ENCODE results near the gene SPARCL1.

SPARCL1 gene

GRCh38 chr4:87511500-87511899 is 17.7 kb downstream of the SPARCL1 start:
- no peak overlapping the region for H3K27ac ChIP-seq (replicated peaks)
- H3K4me3 ChIP-seq (replicated peaks; ENCODE audit: insufficient read depth, low read length), result no peak overlapping the region
- no peak for DNase-seq (ENCODE audit: low read depth in 1 of 2, low spot score in 1 of 2)
- peaks cover 3% of the 10 kb centered on the region for H3K27me3 ChIP-seq (ENCODE audit: insufficient read depth, poor library complexity, severe bottlenecking)
- TF ChIP-seq SPI1 (IDR thresholded peaks at IDR 0.05; ENCODE audit: borderline replicate concordance, low read depth) (peak; percentile 68; the same call in 1 of the 2 replicates), REST (IDR thresholded peaks at IDR 0.05; ENCODE audit: insufficient replicate concordance, low read depth) (no peak)

DNA sequence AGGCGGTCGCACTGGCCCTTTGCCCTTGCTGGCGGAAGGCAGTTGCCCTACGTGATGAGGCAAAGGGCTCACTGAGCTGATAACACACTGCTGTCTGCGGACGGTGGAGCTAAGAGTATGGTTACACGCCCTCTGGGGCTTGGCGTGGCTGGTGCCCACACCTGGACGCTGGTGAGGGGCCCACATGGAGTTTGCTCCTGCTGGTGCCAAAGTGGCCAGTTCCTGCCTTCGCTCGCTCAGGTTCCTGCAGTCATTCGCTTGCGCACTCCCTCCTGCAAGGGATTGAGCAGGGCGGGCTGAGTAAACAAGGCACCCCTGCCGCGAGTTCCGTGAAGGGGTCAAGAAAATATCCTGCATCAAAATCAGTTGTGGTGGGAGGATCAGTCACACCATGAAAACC is 18.4 kb downstream of the SPARCL1 start:
- Histone ChIP-seq H3K4me3 (replicated peaks; ENCODE audit: insufficient read depth, low read length) (no peak overlapping the region), H3K27me3 (ENCODE audit: insufficient read depth, poor library complexity, severe bottlenecking) (peaks cover 3% of the 10 kb centered on the region), H3K27ac (replicated peaks) (no peak overlapping the region)
- DNase-seq (ENCODE audit: low read depth in 1 of 2, low spot score in 1 of 2), result no peak
- no peak for TF ChIP-seq REST (IDR thresholded peaks at IDR 0.05; ENCODE audit: insufficient replicate concordance, low read depth)
- TF ChIP-seq SPI1 (IDR thresholded peaks at IDR 0.05; ENCODE audit: borderline replicate concordance, low read depth), result no peak
- TF ChIP-seq, protein P1, sequence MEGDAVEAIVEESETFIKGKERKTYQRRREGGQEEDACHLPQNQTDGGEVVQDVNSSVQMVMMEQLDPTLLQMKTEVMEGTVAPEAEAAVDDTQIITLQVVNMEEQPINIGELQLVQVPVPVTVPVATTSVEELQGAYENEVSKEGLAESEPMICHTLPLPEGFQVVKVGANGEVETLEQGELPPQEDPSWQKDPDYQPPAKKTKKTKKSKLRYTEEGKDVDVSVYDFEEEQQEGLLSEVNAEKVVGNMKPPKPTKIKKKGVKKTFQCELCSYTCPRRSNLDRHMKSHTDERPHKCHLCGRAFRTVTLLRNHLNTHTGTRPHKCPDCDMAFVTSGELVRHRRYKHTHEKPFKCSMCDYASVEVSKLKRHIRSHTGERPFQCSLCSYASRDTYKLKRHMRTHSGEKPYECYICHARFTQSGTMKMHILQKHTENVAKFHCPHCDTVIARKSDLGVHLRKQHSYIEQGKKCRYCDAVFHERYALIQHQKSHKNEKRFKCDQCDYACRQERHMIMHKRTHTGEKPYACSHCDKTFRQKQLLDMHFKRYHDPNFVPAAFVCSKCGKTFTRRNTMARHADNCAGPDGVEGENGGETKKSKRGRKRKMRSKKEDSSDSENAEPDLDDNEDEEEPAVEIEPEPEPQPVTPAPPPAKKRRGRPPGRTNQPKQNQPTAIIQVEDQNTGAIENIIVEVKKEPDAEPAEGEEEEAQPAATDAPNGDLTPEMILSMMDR (IDR thresholded peaks at IDR 0.05; ENCODE audit: insufficient read depth, low read length), result no peak
- TF ChIP-seq GABPA (IDR thresholded peaks at IDR 0.05; ENCODE audit: low read depth), result no peak
- no peak for TF ChIP-seq POLR2AphosphoS5 (IDR thresholded peaks at IDR 0.05; ENCODE audit: low read depth)

GRCh38 chr4:87506974-87507701 is 22.0 kb downstream of the SPARCL1 start:
- no peak for TF ChIP-seq GABPA (IDR thresholded peaks at IDR 0.05; ENCODE audit: low read depth)
- TF ChIP-seq SPI1 (IDR thresholded peaks at IDR 0.05; ENCODE audit: borderline replicate concordance, low read depth), result no peak
- TF ChIP-seq POLR2AphosphoS5 (IDR thresholded peaks at IDR 0.05; ENCODE audit: low read depth), result no peak
- TF ChIP-seq, protein P1 (IDR thresholded peaks at IDR 0.05; ENCODE audit: insufficient read depth, low read length), result no peak
- TF ChIP-seq REST (IDR thresholded peaks at IDR 0.05; ENCODE audit: insufficient replicate concordance, low read depth), result no peak
- no peak for DNase-seq (ENCODE audit: low read depth in 1 of 2, low spot score in 1 of 2)
- no peaks in the 10 kb centered on the region for H3K27me3 ChIP-seq (ENCODE audit: insufficient read depth, poor library complexity, severe bottlenecking)
- H3K4me3 ChIP-seq (replicated peaks; ENCODE audit: insufficient read depth, low read length), result no peak overlapping the region
- no peak overlapping the region for H3K27ac ChIP-seq (replicated peaks)

All from HL-60 (cell line).